Endothelial cell (in vitro differentiated cells): ENCODE data around the gene GATD1. TPM values are rescaled to one million over a fixed set of nuclear protein-coding genes. Genes with fewer than 3 reads are reported as not detected.

Experiments used
- DNase-seq: peaks from one replicate; pipeline ENCODE4 v3.0.0; 2021; ENCODE audit warnings: low spot score
- H3K27ac Mint-ChIP-seq: one replicate; pipeline ENCODE4 v1.8.0; 2021; ENCODE audit warnings: mixed read lengths, inconsistent platforms; ENCODE audit not compliant: unreplicated experiment
- H3K27me3 Mint-ChIP-seq: one replicate; pipeline ENCODE4 v1.8.0; 2021; ENCODE audit warnings: mild to moderate bottlenecking, moderate library complexity, mixed read lengths, inconsistent platforms; ENCODE audit not compliant: unreplicated experiment
- H3K36me3 Mint-ChIP-seq: one replicate; pipeline ENCODE4 v1.8.0; 2021; ENCODE audit warnings: mild to moderate bottlenecking, low read depth, mixed read lengths, inconsistent platforms; ENCODE audit not compliant: unreplicated experiment
- H3K4me1 Mint-ChIP-seq: one replicate; pipeline ENCODE4 v1.8.0; 2021; ENCODE audit warnings: mild to moderate bottlenecking, mixed read lengths, inconsistent platforms; ENCODE audit not compliant: unreplicated experiment
- H3K4me3 Mint-ChIP-seq: one replicate; pipeline ENCODE4 v1.8.0; 2021; ENCODE audit warnings: mild to moderate bottlenecking, mixed read lengths, inconsistent platforms; ENCODE audit not compliant: unreplicated experiment
- H3K9me3 Mint-ChIP-seq: one replicate; pipeline ENCODE4 v1.8.0; 2021; ENCODE audit warnings: mixed read lengths, inconsistent platforms; ENCODE audit not compliant: unreplicated experiment
- total RNA-seq: library from RNA; stranded (reverse); fragmentation: NEBNext Ultra II Directional; extraction: Animal tissue kit (Norgen Biotek cat#: 25700); gene quantifications from one replicate; pipeline ENCODE4 v1.2.1, GENCODE V29; 2021; ENCODE audit not compliant: unreplicated experiment
- TF ChIP-seq, protein P1 (sequence below): fragments of 200-600 bp; sonication (generic); IDR thresholded peaks from one replicate; pipeline ENCODE4 v1.5.0; 2021; ENCODE audit warnings: antibody characterized with exemption; ENCODE audit not compliant: unreplicated experiment

Gene GATD1
- total RNA-seq, 1 donor from 2014 or later, result 36.5 TPM

DNA sequence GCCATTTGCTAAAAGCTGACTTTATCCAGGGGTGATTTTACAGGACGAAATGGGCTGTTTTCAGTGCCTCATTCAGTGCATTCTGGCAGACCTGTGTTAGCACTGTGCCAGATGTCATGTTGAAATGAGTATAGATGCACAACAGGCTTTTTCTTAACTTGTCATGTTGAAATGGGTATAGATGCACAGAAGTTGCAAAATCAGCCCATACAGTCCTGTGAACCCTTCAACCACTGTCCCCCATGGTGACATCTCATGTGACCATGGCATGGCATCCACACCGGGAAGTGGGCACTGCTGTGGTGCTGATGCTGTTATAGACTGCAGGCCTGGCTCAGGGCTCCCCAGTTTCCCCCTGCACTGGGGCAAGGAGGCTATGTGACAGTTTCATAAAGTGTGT lies 27.6 kb downstream of the GATD1 start:
- Mint-ChIP-seq H3K27ac (no peak overlapping the region), H3K27me3 (peaks cover 4% of the 10 kb centered on the region), H3K36me3 (no peaks in the 10 kb centered on the region)

DNA sequence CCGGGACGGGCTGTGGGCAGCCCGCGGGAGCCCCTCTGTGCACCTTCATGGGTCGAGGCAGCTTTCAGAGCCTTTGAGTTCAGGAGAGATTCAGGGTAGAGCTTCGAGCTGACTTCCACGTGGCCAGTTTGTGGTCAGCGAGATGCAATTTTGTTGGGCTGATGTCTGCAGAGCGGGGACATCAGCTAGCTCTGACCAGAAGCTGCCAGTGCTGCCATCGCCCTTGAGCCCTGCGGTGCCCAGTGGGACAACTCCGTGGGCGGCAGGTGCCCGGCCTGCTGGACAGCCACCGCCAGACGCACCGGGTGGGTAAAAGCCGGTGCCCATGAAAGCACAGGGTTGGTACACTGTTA lies 29.3 kb downstream of the GATD1 start:
- DNase-seq, result no peak
- H3K4me3 Mint-ChIP-seq, result peak overlapping the region; percentile 82
- peaks cover 4% of the 10 kb centered on the region for H3K27me3 Mint-ChIP-seq
- TF ChIP-seq, protein P1, sequence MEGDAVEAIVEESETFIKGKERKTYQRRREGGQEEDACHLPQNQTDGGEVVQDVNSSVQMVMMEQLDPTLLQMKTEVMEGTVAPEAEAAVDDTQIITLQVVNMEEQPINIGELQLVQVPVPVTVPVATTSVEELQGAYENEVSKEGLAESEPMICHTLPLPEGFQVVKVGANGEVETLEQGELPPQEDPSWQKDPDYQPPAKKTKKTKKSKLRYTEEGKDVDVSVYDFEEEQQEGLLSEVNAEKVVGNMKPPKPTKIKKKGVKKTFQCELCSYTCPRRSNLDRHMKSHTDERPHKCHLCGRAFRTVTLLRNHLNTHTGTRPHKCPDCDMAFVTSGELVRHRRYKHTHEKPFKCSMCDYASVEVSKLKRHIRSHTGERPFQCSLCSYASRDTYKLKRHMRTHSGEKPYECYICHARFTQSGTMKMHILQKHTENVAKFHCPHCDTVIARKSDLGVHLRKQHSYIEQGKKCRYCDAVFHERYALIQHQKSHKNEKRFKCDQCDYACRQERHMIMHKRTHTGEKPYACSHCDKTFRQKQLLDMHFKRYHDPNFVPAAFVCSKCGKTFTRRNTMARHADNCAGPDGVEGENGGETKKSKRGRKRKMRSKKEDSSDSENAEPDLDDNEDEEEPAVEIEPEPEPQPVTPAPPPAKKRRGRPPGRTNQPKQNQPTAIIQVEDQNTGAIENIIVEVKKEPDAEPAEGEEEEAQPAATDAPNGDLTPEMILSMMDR, result no peak
- H3K27ac Mint-ChIP-seq, result no peak overlapping the region
- H3K4me1 Mint-ChIP-seq, result peaks cover 5% of the 10 kb centered on the region
- no peaks in the 10 kb centered on the region for H3K36me3 Mint-ChIP-seq
- H3K9me3 Mint-ChIP-seq, result no peaks in the 10 kb centered on the region

More for the DNA sequence above, 27.6 kb downstream of the GATD1 start:
- Mint-ChIP-seq H3K4me1 (peaks cover 5% of the 10 kb centered on the region), H3K4me3 (no peak overlapping the region), H3K9me3 (no peaks in the 10 kb centered on the region)
- DNase-seq, result no peak
- TF ChIP-seq, protein P1, result no peak

DNA sequence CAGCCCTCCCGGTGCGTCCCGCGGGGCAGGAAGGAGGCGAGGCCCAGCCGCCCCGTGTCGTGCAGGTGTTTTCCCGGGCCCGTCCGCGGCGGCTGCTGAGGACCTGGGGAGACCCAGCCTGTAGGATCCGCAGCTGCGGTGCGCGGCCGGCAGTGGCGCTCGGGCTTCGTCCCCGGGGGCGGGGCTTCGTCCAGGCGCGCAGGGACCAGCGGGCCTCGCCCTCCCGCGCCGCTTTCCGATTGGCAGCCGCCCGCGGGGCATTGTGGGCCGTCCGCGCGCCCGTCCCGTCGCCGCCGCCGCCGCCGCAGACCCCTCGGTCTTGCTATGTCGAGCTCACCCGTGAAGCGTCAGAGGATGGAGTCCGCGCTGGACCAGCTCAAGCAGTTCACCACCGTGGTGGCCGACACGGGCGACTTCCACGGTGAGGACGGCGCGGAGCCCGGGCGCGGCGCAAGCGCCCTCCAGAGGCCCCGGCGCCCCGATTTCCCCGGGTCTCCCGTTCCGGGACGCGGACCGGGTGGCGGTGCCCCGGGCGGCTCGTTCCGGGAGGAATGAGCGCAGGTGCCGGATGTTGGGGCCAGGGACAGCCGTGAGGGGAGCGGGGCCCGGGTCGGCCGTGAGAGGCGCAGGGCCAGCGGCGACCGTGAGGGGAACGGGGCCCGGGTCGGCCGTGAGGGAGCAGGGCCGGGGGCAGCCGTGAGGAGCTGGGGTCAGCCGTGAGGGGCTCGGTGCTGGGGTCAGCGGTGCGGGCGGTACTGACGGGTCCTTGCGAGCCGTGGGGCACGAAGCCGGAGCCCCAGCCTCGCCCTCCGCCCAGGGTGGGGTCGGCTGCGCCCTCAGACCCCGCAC lies 29.9 kb downstream of the GATD1 start, which contains the start of gene TALDO1:
Gene TALDO1 (plus strand): TSS at position 307 of the 849 bp plus-strand sequence. CDS start 18 bp downstream, at position 325.
- peak; percentile 94 for DNase-seq
- Mint-ChIP-seq H3K27me3 (peaks cover 4% of the 10 kb centered on the region), H3K36me3 (no peaks in the 10 kb centered on the region), H3K4me3 (peak within 1 kb of the TSS; percentile 89), H3K4me1 (peaks cover 5% of the 10 kb centered on the region), H3K9me3 (no peaks in the 10 kb centered on the region), H3K27ac (no peak within 1 kb of the TSS)
- TF ChIP-seq, protein P1, result no peak

DNA sequence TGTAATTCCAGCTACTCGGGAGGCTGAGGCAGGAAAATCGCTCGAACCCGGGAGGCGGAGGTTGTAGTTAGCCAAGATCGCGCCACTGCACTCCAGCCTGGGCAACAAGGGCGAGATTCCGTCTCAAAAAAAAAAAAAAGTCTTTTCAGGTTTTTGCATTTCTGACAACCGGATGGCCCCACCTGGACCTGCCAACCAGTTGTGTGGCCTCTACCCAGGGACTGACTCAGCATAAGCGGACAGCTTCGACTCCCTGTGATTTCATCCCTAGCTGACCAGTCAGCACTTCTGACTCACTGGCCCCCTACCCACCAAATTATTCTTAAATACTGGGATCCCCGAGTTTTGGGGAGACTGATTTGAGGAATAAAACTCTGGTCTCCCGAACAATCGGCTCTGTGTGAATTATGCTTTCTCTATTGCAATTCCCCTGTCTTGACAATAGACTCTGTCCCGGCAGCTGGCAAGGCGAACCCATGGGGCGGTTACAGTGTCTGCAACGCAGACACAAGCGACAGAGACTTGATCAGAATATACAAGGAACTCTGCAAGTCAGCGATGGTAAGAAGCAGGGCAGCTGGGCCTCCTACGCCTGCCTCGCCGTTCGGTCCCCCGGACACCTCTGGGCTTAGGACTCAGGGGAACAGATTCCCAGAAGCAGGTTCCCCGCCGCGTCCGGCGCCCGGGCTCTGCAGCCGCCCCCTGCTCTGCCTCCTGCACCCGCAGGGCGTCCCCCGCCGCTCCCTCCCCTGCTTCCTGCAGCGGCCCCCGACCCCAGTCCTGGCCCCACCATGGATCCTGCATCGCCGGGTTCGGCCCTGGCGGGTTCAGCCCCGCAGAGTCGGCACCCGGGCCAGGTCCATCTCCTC lies 30.8 kb downstream of the GATD1 start:
- Mint-ChIP-seq H3K4me1 (peaks cover 5% of the 10 kb centered on the region), H3K36me3 (no peaks in the 10 kb centered on the region), H3K27ac (no peak overlapping the region), H3K9me3 (no peaks in the 10 kb centered on the region), H3K27me3 (peaks cover 4% of the 10 kb centered on the region), H3K4me3 (peak overlapping the region; percentile 89)
- TF ChIP-seq, protein P1, result no peak
- no peak for DNase-seq
